IPS-20b (cell line): ENCODE data around the gene SACM1L.
"Not testable (repeated sequence)": the region's sequence is repeated elsewhere in the genome, so short reads cannot be mapped to it uniquely, and the experiment has no call there.

Experiments
- H3K27ac ChIP-seq: one replicate; pipeline ENCODE4 v1.5.1; 2013; ENCODE audit warnings: low read length
- H3K27me3 ChIP-seq: 2 replicates; pipeline ENCODE4 v1.6.1; 2013; ENCODE audit warnings: mild to moderate bottlenecking, low read length, inconsistent platforms; ENCODE audit not compliant: insufficient read depth
- H3K36me3 ChIP-seq: 2 replicates; pipeline ENCODE4 v1.6.1; 2013; ENCODE audit warnings: low read depth, mild to moderate bottlenecking, inconsistent platforms, low read length, moderate library complexity; ENCODE audit not compliant: insufficient read depth
- H3K4me1 ChIP-seq: 2 replicates; pipeline ENCODE4 v1.6.1; 2013; ENCODE audit warnings: mild to moderate bottlenecking, control low read depth, inconsistent platforms, low read length, moderate library complexity; ENCODE audit not compliant: insufficient read depth
- H3K4me3 ChIP-seq: 2 replicates; pipeline ENCODE4 v1.5.1; 2013; ENCODE audit warnings: mild to moderate bottlenecking, low read length, inconsistent platforms
- H3K9ac ChIP-seq: 2 replicates; pipeline ENCODE4 v1.6.1; 2013; ENCODE audit warnings: low read depth, mild to moderate bottlenecking, inconsistent platforms, low read length, moderate library complexity
- H3K9me3 ChIP-seq: 2 replicates; pipeline ENCODE4 v1.6.1; 2013; ENCODE audit warnings: mild to moderate bottlenecking, low read depth, low read length, inconsistent platforms; ENCODE audit not compliant: insufficient read depth

Gene SACM1L

GRCh38 chr3:45685722-45686121 lies 3.5 kb upstream of the SACM1L start:
- H3K27ac ChIP-seq, result peak overlapping the region; percentile 45
- not testable (repeated sequence) for H3K9me3 ChIP-seq, H3K4me3 ChIP-seq, H3K36me3 ChIP-seq, H3K27me3 ChIP-seq, H3K9ac ChIP-seq
- peaks cover 20% of the 10 kb centered on the region for H3K4me1 ChIP-seq

GRCh38 chr3:45686850-45687249 lies 2.3 kb upstream of the SACM1L start:
- Histone ChIP-seq H3K27ac (no peak overlapping the region), H3K36me3 (peaks cover 5% of the 10 kb centered on the region), H3K4me1 (peaks cover 26% of the 10 kb centered on the region), H3K9ac (no peak overlapping the region), H3K9me3 (peaks cover 4% of the 10 kb centered on the region; the same call in 1 of the 2 replicates), H3K27me3 (no peaks in the 10 kb centered on the region), H3K4me3 (no peak overlapping the region)

GRCh38 chr3:45687828-45688193 lies 1.4 kb upstream of the SACM1L start:
- Histone ChIP-seq H3K9ac (no peak overlapping the region), H3K27ac (no peak overlapping the region), H3K27me3 (no peaks in the 10 kb centered on the region), H3K36me3 (peaks cover 15% of the 10 kb centered on the region), H3K9me3 (peaks cover 3% of the 10 kb centered on the region; the same call in 1 of the 2 replicates), H3K4me1 (peaks cover 28% of the 10 kb centered on the region), H3K4me3 (peak overlapping the region; percentile 90)

GRCh38 chr3:45688194-45688881 lies 858 bp upstream of the SACM1L start:
- H3K36me3 ChIP-seq, result peaks cover 20% of the 10 kb centered on the region
- peaks cover 28% of the 10 kb centered on the region for H3K4me1 ChIP-seq
- H3K9ac ChIP-seq, result peak overlapping the region; percentile 98
- peak overlapping the region; percentile 15 for H3K27ac ChIP-seq
- peak overlapping the region; percentile 90 for H3K4me3 ChIP-seq
- H3K27me3 ChIP-seq, result no peaks in the 10 kb centered on the region
- H3K9me3 ChIP-seq, result no peaks in the 10 kb centered on the region

- H3K27me3 ChIP-seq, result no peaks in the 10 kb centered on the region
- peak overlapping the region; percentile 90 for H3K4me3 ChIP-seq
- H3K27ac ChIP-seq, result peak overlapping the region; percentile 55
- no peaks in the 10 kb centered on the region for H3K9me3 ChIP-seq
- H3K36me3 ChIP-seq, result peaks cover 23% of the 10 kb centered on the region
- peak overlapping the region; percentile 98 for H3K9ac ChIP-seq
- peaks cover 17% of the 10 kb centered on the region for H3K4me1 ChIP-seq
These were observed 570 bp downstream of the SACM1L start for GRCh38 chr3:45689787-45690145.

- Histone ChIP-seq H3K27me3 (no peaks in the 10 kb centered on the region), H3K36me3 (peaks cover 23% of the 10 kb centered on the region), H3K9ac (peak overlapping the region; percentile 98), H3K27ac (no peak overlapping the region), H3K4me3 (peak overlapping the region; percentile 90), H3K9me3 (no peaks in the 10 kb centered on the region), H3K4me1 (peaks cover 10% of the 10 kb centered on the region)
These were observed 1.3 kb downstream of the SACM1L start for GRCh38 chr3:45690336-45691035.

- peak overlapping the region; percentile 98; the same call in 1 of the 2 replicates for H3K9ac ChIP-seq
These were observed 2.6 kb downstream of the SACM1L start for GRCh38 chr3:45691842-45692241.

GRCh38 chr3:45692866-45693265 lies 3.7 kb downstream of the SACM1L start:
- H3K36me3 ChIP-seq, result peaks cover 28% of the 10 kb centered on the region
- H3K9me3 ChIP-seq, result no peaks in the 10 kb centered on the region
- no peak overlapping the region for H3K9ac ChIP-seq
- no peak overlapping the region for H3K4me3 ChIP-seq
- H3K27me3 ChIP-seq, result no peaks in the 10 kb centered on the region
- no peak overlapping the region for H3K27ac ChIP-seq
- peaks cover 9% of the 10 kb centered on the region for H3K4me1 ChIP-seq

More at GRCh38 chr3:45691842-45692241, 2.6 kb downstream of the SACM1L start:
- peak overlapping the region; percentile 90; the same call in 1 of the 2 replicates for H3K4me3 ChIP-seq
- no peak overlapping the region for H3K27ac ChIP-seq
- peaks cover 9% of the 10 kb centered on the region for H3K4me1 ChIP-seq
- H3K9me3 ChIP-seq, result no peaks in the 10 kb centered on the region
- H3K27me3 ChIP-seq, result no peaks in the 10 kb centered on the region
- H3K36me3 ChIP-seq, result peaks cover 28% of the 10 kb centered on the region

GRCh38 chr3:45693941-45694521 lies 4.8 kb downstream of the SACM1L start:
- peaks cover 28% of the 10 kb centered on the region for H3K36me3 ChIP-seq
- no peaks in the 10 kb centered on the region for H3K9me3 ChIP-seq
- no peak overlapping the region for H3K27ac ChIP-seq
- H3K4me3 ChIP-seq, result no peak overlapping the region
- H3K4me1 ChIP-seq, result peaks cover 9% of the 10 kb centered on the region
- H3K27me3 ChIP-seq, result no peaks in the 10 kb centered on the region
- H3K9ac ChIP-seq, result no peak overlapping the region

GRCh38 chr3:45695166-45695565 lies 6.0 kb downstream of the SACM1L start:
- H3K27ac ChIP-seq, H3K9ac ChIP-seq, H3K9me3 ChIP-seq, H3K27me3 ChIP-seq, H3K4me3 ChIP-seq: not testable (repeated sequence)
- Histone ChIP-seq H3K4me1 (peaks cover 17% of the 10 kb centered on the region), H3K36me3 (peaks cover 28% of the 10 kb centered on the region)

- Histone ChIP-seq H3K4me3 (peak overlapping the region; percentile 53; the same call in 1 of the 2 replicates), H3K4me1 (peaks cover 30% of the 10 kb centered on the region), H3K9me3 (no peaks in the 10 kb centered on the region), H3K27ac (peak overlapping the region; percentile 58), H3K36me3 (peaks cover 28% of the 10 kb centered on the region), H3K9ac (peak overlapping the region; percentile 23; the same call in 1 of the 2 replicates), H3K27me3 (no peaks in the 10 kb centered on the region)
These were observed 11.4 kb downstream of the SACM1L start for GRCh38 chr3:45700570-45701073.
